Measurements from ENCODE around the gene EDEM3. TPM values are rescaled to one million over a fixed set of nuclear protein-coding genes. Genes with fewer than 3 reads are reported as not detected.

Gene EDEM3
- total and polyA plus RNA-seq, 2 experiments from 2014 or later = 20.8 to 41.4 TPM

DNA sequence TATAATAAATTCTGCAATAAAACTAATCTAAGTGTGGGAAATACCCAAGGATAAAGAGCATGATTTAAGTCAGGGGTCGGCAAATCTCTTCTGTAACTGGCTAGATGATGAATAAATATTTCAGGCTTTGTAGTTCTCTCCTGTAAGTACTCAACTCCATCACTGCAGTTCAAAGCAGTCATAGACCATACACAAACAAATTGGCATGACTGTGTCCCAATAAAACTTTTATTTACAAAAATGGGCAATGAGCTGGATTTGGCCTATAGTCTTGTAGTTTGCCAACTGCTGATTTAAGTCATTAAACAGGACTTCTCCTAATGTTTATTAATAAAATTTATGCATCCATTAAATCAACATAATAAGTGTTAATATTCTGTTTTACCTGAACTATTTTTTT is 49.4 kb downstream of the EDEM3 start:
- Histone ChIP-seq H2AFZ (no peak overlapping the region), H3K9me3 (ENCODE audit: low read depth) (no peaks in the 10 kb centered on the region), H3F3A (ENCODE audit: insufficient read depth) (no peaks in the 10 kb centered on the region), H3K36me3 (ENCODE audit: low read depth) (peaks cover 89% of the 10 kb centered on the region), H3K9me2 (ENCODE audit: insufficient read depth) (no peaks in the 10 kb centered on the region), H3K27me3 (replicated peaks; ENCODE audit: insufficient read depth) (no peaks in the 10 kb centered on the region), H3K4me3 (no peak overlapping the region), H3K4me2 (ENCODE audit: unreplicated experiment) (no peak overlapping the region), H4K20me1 (ENCODE audit: insufficient read depth) (no peaks in the 10 kb centered on the region), H3K79me2 (ENCODE audit: insufficient read depth) (no peaks in the 10 kb centered on the region), H3K27ac (no peak overlapping the region), H3K4me1 (ENCODE audit: insufficient read depth) (no peaks in the 10 kb centered on the region), H3K9ac (no peak overlapping the region)
- no peak for DNase-seq
- in situ Hi-C loops (cut with MboI) = no loop called here
- no peak for TF ChIP-seq EZH2 (IDR thresholded peaks at IDR 0.05; ENCODE audit: insufficient read depth, poor library complexity, severe bottlenecking)
- TF ChIP-seq EZH2phosphoT487 (IDR thresholded peaks at IDR 0.05; ENCODE audit: insufficient read depth, low read depth) = no peak
- 96 to 98% methylated on average over 1 of the region's 1 CpG for WGBS, 2 experiments (ENCODE audit: low coverage in 1 of 2, low lambda C conversion rate in 2 of 2, missing lambda C conversion rate in 2 of 2)

GRCh38 chr1:184701816-184702215 is 52.8 kb downstream of the EDEM3 start:
- in situ Hi-C loops (cut with MboI) = no loop called here
- Histone ChIP-seq H3K4me2 (ENCODE audit: unreplicated experiment) (no peak overlapping the region), H3K9me2 (ENCODE audit: insufficient read depth) (no peaks in the 10 kb centered on the region), H3K9me3 (ENCODE audit: low read depth) (no peaks in the 10 kb centered on the region), H3K4me1 (ENCODE audit: insufficient read depth) (no peaks in the 10 kb centered on the region), H2AFZ (no peak overlapping the region), H3K36me3 (ENCODE audit: low read depth) (peaks cover 65% of the 10 kb centered on the region), H3F3A (ENCODE audit: insufficient read depth) (no peaks in the 10 kb centered on the region), H3K4me3 (no peak overlapping the region), H3K9ac (no peak overlapping the region), H3K27ac (no peak overlapping the region), H3K27me3 (replicated peaks; ENCODE audit: insufficient read depth) (no peaks in the 10 kb centered on the region), H3K79me2 (ENCODE audit: insufficient read depth) (no peaks in the 10 kb centered on the region), H4K20me1 (ENCODE audit: insufficient read depth) (no peaks in the 10 kb centered on the region)
- no peak for DNase-seq
- TF ChIP-seq EZH2 (IDR thresholded peaks at IDR 0.05; ENCODE audit: insufficient read depth, poor library complexity, severe bottlenecking) = no peak
- TF ChIP-seq EZH2phosphoT487 (IDR thresholded peaks at IDR 0.05; ENCODE audit: insufficient read depth, low read depth) = no peak
- WGBS, 2 experiments (ENCODE audit: low coverage in 1 of 2, low lambda C conversion rate in 2 of 2, missing lambda C conversion rate in 2 of 2) = 98 to 100% methylated on average over 1 of the region's 1 CpG

GRCh38 chr1:184698969-184699368 is 55.7 kb downstream of the EDEM3 start:
- no peak for TF ChIP-seq EZH2phosphoT487 (IDR thresholded peaks at IDR 0.05; ENCODE audit: insufficient read depth, low read depth)
- no peak overlapping the region for H2AFZ ChIP-seq
- no peaks in the 10 kb centered on the region for H3K79me2 ChIP-seq (ENCODE audit: insufficient read depth)
- no peaks in the 10 kb centered on the region for H3K27me3 ChIP-seq (replicated peaks; ENCODE audit: insufficient read depth)
- peaks cover 15% of the 10 kb centered on the region for H3K4me1 ChIP-seq (ENCODE audit: insufficient read depth)
- H3F3A ChIP-seq (ENCODE audit: insufficient read depth) = peaks cover 18% of the 10 kb centered on the region; the same call in 1 of the 2 replicates
- no peak overlapping the region for H3K4me3 ChIP-seq
- no peaks in the 10 kb centered on the region for H4K20me1 ChIP-seq (ENCODE audit: insufficient read depth)
- H3K36me3 ChIP-seq (ENCODE audit: low read depth) = peaks cover 46% of the 10 kb centered on the region
- no peak for DNase-seq
- H3K9ac ChIP-seq = no peak overlapping the region
- WGBS, 2 experiments (ENCODE audit: low coverage in 1 of 2, low lambda C conversion rate in 2 of 2, missing lambda C conversion rate in 2 of 2) = 94 to 97% methylated on average over 1 of the region's 1 CpG
- in situ Hi-C loops (cut with MboI) = no loop called here
- H3K4me2 ChIP-seq (ENCODE audit: unreplicated experiment) = no peak overlapping the region
- H3K9me2 ChIP-seq (ENCODE audit: insufficient read depth) = no peaks in the 10 kb centered on the region
- no peaks in the 10 kb centered on the region for H3K9me3 ChIP-seq (ENCODE audit: low read depth)
- H3K27ac ChIP-seq = no peak overlapping the region

- H4K20me1 ChIP-seq (ENCODE audit: insufficient read depth) = no peaks in the 10 kb centered on the region
- no peak overlapping the region for H3K4me3 ChIP-seq
- no peak for DNase-seq
- H3K9me2 ChIP-seq (ENCODE audit: insufficient read depth) = no peaks in the 10 kb centered on the region
- H3K79me2 ChIP-seq (ENCODE audit: insufficient read depth) = no peaks in the 10 kb centered on the region
- no peak overlapping the region for H3K4me2 ChIP-seq (ENCODE audit: unreplicated experiment)
- 62 to 63% methylated on average over 3 of the region's 3 CpGs for WGBS, 2 experiments (ENCODE audit: low coverage in 1 of 2, low lambda C conversion rate in 2 of 2, missing lambda C conversion rate in 2 of 2)
- no peak overlapping the region for H2AFZ ChIP-seq
- no peaks in the 10 kb centered on the region for H3K9me3 ChIP-seq (ENCODE audit: low read depth)
- TF ChIP-seq EZH2 (IDR thresholded peaks at IDR 0.05; ENCODE audit: insufficient read depth, poor library complexity, severe bottlenecking) (no peak), EZH2phosphoT487 (IDR thresholded peaks at IDR 0.05; ENCODE audit: insufficient read depth, low read depth) (no peak)
- H3K4me1 ChIP-seq (ENCODE audit: insufficient read depth) = peaks cover 15% of the 10 kb centered on the region
- peaks cover 18% of the 10 kb centered on the region for H3F3A ChIP-seq (ENCODE audit: insufficient read depth)
- in situ Hi-C loops (cut with MboI) = no loop called here
- no peak overlapping the region for H3K27ac ChIP-seq
- no peak overlapping the region for H3K9ac ChIP-seq
- H3K27me3 ChIP-seq (replicated peaks; ENCODE audit: insufficient read depth) = no peaks in the 10 kb centered on the region
- peaks cover 45% of the 10 kb centered on the region for H3K36me3 ChIP-seq (ENCODE audit: low read depth)
These were observed 56.6 kb downstream of the EDEM3 start for GRCh38 chr1:184698016-184698415.

GRCh38 chr1:184696403-184696802 is 58.3 kb downstream of the EDEM3 start:
- DNase-seq = no peak
- no peak overlapping the region for H3K4me3 ChIP-seq
- no peak overlapping the region for H3K9ac ChIP-seq
- H3K27me3 ChIP-seq (replicated peaks; ENCODE audit: insufficient read depth) = no peaks in the 10 kb centered on the region
- no peak overlapping the region for H3K27ac ChIP-seq
- TF ChIP-seq EZH2phosphoT487 (IDR thresholded peaks at IDR 0.05; ENCODE audit: insufficient read depth, low read depth) (no peak), EZH2 (IDR thresholded peaks at IDR 0.05; ENCODE audit: insufficient read depth, poor library complexity, severe bottlenecking) (no peak)
- peaks cover 38% of the 10 kb centered on the region; the same call in 1 of the 2 replicates for H3K36me3 ChIP-seq (ENCODE audit: low read depth)
- H3K4me1 ChIP-seq (ENCODE audit: insufficient read depth) = peaks cover 21% of the 10 kb centered on the region
- no peaks in the 10 kb centered on the region for H4K20me1 ChIP-seq (ENCODE audit: insufficient read depth)
- H3K79me2 ChIP-seq (ENCODE audit: insufficient read depth) = no peaks in the 10 kb centered on the region
- no peak overlapping the region for H3K4me2 ChIP-seq (ENCODE audit: unreplicated experiment)
- H3F3A ChIP-seq (ENCODE audit: insufficient read depth) = peaks cover 22% of the 10 kb centered on the region
- no peaks in the 10 kb centered on the region for H3K9me3 ChIP-seq (ENCODE audit: low read depth)
- no peak overlapping the region for H2AFZ ChIP-seq
- H3K9me2 ChIP-seq (ENCODE audit: insufficient read depth) = no peaks in the 10 kb centered on the region
- in situ Hi-C loops (cut with MboI) = no loop called here
- 48 to 49% methylated on average over 3 of the region's 3 CpGs for WGBS, 2 experiments (ENCODE audit: low coverage in 1 of 2, low lambda C conversion rate in 2 of 2, missing lambda C conversion rate in 2 of 2)
